GM19372 (cell line): Measurements from ENCODE around the gene ZP1.

Source experiments
- ATAC-seq: cut with Tn5 transposase; IDR thresholded peaks from one replicate; pipeline ENCODE4 v1.9.1; 2021; ENCODE audit warnings: mild to moderate bottlenecking, low read depth, moderate library complexity; ENCODE audit not compliant: unreplicated experiment

ZP1 gene

GRCh38 chr11:60844045-60844869, 23.1 kb upstream of the ZP1 start:
- ATAC-seq, result no peak

DNA sequence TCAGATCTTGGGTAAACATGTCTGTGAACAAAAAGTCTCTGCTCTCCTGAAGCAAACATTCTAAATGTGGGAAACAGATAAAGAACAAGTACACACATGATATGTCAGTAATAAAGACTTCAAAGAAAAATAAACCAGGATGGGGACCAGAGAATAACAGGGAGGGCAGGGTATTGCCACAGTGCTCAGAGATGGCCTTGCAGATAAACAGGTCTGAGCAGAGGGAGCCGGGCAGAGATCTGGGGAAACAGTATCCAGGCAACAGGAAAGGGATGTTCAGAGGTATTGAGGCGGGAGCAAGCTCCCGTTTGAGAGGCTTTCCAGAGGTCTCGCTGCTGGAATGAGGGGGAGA, 22.5 kb upstream of the ZP1 start:
- ATAC-seq, result no peak

GRCh38 chr11:60845338-60845737, 22.0 kb upstream of the ZP1 start:
- ATAC-seq, result no peak

DNA sequence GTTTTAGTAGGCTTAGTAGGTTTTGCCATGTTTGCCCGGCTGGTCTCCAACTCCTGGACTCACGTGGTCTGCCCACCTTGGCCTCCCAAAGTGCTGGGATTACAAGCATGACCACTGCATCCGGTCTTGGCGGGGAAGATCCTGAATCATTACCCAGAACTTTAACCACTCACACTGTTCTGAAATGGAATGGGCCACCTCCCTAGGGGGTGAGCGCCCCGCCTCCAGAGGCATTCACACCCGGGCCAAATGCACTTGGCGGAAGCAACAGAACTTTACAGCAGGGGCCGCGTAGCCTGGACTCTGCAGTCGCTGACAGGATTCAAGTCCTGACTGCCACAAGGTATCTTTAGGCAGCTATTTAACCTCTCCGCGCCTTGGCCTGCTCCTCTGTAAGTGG, 20.1 kb upstream of the ZP1 start:
- ATAC-seq, result no peak

DNA sequence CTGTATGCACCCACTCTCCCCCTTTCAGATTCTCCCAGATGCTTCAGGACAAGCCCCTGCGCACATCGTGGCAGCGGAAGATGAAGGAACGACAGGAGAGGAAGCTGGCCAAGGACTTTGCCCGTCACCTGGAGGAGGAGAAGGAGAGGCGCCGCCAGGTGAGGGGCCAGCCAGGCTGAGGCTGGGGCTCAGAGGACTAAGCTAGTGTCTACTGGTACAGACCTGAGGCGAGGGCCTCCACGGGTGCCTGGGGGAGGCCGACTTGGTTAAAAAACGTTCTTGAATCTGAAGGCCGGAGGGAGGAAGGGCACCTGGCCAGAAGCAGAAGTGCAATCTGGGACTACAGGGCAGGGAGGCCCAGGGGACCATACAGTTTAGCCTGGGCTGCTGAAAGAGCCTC, 19.4 kb upstream of the ZP1 start:
- ATAC-seq, result no peak

- no peak for ATAC-seq
These were observed 18.6 kb upstream of the ZP1 start for GRCh38 chr11:60848714-60849151.

- ATAC-seq, result no peak
These were observed 17.5 kb upstream of the ZP1 start for GRCh38 chr11:60849641-60850520.

DNA sequence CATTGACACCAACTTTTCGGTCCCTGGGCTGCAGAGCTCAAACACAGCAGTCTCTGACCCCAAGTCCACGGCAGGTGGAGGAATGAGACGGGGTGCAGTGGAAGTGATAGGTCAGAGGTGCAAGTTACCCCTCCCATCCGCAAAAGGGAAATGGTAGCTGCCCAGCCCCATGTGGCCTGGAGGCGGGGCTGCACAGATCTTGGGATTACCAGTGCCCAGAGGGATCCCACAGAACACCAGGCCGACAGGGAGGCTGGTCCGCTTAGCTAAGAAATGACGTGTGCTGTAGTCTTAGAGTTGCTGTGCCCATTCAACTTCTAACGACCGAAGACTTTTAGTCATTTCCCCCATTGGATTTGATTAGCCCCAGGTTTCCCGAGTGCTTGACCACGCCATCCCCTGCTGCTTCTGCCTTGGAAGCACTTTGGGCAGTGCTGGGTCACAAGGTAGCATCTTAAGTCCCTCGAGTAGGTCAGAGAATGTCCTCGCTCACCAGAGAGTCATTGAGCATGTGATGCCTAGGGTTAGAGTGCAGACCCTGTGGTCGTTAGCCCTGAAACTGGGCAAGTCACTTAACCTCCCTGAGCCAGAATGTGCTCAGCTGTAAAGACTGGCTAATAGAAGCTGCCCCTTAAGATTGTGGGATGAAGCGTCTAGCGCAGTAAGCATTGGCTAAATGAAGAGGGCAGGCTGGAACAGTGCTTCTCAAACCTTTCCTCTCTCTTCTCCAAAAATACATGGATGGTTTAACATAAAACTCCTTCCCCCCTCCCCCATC, 15.8 kb upstream of the ZP1 start:
- no peak for ATAC-seq

DNA sequence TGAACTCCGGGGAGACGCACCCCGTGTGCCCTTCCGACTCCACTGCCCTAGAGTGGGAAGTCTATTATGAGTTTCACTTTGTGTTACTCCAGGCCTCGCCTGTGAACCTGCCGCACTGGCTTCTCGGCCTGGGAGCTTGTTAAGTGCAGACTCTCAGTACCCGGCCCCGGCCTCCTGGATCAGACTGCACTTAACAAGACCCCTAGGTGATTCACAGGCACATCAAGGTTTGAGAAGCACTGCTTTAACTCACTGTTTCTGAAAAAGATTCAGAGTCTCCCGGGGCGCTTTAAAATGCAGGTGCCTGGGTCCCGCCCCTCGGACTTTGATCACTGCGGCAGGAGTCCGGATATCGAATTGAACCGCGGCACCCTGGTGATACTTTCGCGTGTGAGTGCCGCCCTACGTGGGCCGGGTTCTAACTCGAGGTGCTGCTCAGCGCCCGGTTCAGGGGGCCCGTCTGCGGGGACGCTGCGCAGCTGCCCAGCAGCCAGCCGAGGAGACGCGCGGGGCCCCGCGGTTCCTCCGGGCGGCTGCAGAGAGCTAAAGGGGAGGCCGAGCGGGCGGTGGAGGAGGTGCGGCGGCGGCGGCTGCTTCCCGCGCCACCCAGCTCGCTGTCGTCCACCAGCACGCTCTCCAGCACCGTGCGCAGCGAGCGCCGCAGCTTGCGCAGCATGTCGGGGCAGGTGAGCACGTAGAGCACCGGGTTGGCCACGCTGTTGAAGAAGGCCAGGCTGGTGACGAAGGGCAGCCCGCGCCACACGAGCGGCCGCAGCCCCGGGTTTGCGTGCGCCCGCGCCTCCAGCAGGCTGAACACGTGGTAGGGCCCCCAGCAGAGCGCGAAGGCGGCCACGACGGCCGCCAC, 15.0 kb upstream of the ZP1 start:
- no peak for ATAC-seq

DNA sequence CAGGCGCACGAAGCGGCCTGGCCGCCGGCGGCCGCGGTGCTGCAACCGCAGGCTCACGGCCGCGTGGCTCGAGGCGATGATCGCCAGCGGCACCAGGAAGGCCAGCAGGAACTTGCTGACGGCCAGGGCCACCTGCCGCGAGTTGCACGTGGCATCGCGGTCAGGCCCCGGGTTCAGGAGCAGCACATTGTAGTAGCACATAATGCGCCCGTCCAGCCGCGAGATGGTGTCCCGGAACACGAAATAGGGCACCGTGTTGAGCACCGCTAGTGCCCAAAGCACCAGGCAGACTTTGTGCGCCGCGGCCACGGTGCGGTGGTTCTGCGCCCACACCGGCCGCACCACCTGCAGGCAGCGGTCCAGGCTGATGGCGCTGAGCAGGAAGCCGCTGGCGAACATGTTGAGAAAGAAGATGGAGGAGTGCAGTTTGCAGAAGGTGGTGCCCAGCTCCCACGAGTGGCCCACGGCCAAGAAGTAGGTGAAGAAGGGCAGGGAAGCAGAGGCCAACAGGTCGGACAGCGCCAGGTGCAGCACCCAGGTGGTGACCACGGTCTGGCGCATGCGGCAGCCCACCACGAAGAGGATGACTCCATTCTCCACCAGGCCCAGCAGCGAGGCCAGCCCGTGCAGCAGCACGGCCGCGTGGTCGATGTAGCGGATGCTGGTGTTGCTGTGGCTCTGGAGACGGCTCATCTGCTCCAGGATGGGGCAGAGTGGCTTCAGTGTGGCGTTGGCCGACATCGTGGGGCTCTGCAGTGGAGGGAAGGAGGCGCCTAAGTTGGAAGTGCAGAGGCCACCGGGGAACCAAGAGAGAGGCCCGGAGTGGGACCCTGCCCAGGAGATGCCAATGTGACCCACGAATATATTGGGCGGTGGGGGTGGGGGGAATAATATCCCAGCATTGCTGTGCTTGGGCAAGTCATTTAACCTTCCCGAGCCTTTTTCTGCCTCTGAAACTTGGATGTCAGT, 14.1 kb upstream of the ZP1 start:
- no peak for ATAC-seq

DNA sequence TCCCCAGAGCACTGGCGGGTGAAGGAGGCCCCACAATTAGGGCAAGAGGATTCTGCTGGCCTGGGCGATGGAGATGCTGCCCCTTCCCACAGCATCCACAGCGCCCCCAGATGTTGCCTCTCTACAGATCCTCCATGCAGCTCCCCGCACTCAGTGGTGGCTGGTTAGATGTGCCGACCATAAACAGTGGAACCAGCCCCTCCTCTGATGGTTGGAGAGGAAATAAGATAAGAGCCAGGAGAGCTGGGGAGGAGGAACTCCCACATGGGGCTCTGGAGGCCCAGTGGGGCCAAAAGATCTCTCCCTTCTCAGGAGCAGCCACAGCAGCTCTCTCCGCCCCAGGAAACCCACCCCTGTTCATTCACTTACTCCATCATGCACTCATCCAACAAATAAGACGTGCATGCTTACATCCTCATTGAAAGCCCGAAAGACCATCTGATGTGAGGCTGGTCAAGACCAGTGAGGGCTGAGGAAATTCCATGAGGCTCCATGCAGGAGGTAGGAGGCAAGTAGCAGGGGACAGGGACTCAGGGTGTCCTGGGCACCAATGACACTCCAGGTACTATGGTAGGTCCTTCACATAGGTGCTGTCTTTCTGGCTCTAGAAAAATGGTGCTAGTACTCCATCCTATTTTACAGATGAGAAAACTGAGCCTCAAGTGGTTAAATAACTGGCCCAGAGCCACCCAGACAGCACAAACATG, 13.0 kb upstream of the ZP1 start:
- ATAC-seq, result no peak

- no peak for ATAC-seq
These were observed 12.3 kb upstream of the ZP1 start for GRCh38 chr11:60854847-60855725.

GRCh38 chr11:60855726-60856633, 11.4 kb upstream of the ZP1 start, which contains the start of gene PTGDR2:
Gene PTGDR2 (minus strand): TSS chr11:60855950. CDS start chr11:60853722, 2,228 bp downstream.
- no peak for ATAC-seq

DNA sequence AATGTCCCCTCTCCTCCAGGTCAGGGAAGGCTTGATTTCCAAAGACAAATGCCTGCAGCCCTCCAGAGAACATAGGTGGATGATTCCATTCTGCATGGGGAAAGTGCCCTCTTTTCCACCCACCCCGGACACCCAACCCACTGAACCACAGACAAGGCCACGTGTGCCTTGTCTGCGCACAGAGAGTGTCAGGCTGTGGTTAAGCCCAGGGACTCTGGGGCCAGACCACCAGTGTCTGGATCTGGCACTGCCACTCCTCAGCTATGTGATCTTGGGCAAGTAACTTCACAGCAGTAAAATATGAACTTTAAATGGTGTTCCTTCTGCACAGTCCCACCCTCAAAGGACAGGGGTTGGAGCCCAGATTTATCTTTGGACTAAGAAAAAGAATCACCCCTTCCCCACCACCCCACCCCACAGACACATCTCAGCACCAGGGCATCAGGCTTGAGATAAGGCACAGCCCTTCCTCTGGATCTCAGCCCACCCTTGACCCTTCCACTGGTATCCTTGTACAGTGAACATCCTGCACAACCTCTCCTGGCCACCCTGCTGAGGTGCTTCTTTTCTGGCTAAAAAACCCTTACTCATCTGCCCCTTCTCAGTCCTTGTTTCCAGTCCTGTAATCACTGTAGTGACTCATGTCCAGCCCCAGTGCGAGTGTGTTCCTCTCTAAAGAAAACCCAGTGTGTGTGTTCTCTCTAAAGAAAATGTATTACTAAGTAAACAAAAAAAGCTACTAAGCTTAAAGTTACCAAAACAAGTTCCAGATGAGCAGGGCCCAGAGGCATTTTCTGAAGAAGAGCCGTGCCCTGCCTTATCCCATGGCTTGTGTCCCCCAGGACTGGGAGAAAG, 9.7 kb upstream of the ZP1 start:
- no peak for ATAC-seq

DNA sequence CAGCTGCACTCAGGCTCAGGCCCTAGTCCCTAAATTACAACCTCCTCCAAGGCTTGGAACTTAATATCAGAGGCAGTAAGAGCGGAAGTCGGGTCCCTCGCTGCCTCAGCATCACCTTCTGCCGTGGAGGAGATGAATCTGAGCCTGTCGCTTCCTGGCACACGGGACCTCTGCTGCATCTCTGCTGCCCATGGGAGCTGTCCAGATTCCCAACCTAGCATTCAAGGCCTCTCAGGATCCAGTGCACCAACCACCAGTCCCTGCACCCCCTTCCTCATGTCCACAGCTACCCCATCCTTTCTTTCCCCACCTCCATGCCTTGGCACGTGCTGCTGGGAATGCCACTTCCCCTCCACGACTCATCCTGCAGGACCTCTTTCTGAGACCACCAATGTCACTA, 9.1 kb upstream of the ZP1 start:
- ATAC-seq, result no peak
